Fibroblast of lung (primary cell): ENCODE measurements around the gene DCST2. TPM values are rescaled to one million over a fixed set of nuclear protein-coding genes. Genes with fewer than 3 reads are reported as not detected.

Experiments
- DNase-seq, 2 donors: peaks; one replicate each; pipeline versions ENCODE4 v3.0.0 to v3.0.0-alpha.2; 2010; ENCODE audit warnings: low read depth in 2 of 2
- H2AFZ ChIP-seq: 2 replicates; pipeline ENCODE4 v1.5.1; 2012; ENCODE audit warnings: low read length, control low read depth, inconsistent platforms
- H3K27ac ChIP-seq: 2 replicates; pipeline ENCODE4 v1.5.1; 2011; ENCODE audit warnings: low read length, control low read depth; ENCODE audit not compliant: insufficient read depth
- H3K27me3 ChIP-seq: 2 replicates; pipeline ENCODE4 v1.5.1; 2011; ENCODE audit warnings: mild to moderate bottlenecking, low read length; ENCODE audit not compliant: control insufficient read depth, insufficient read depth
- H3K36me3 ChIP-seq: 2 replicates; pipeline ENCODE4 v1.5.1; 2011; ENCODE audit warnings: low read length; ENCODE audit not compliant: control insufficient read depth, insufficient read depth
- H3K4me1 ChIP-seq: 2 replicates; pipeline ENCODE4 v1.5.1; 2011; ENCODE audit warnings: low read length; ENCODE audit not compliant: control insufficient read depth, insufficient read depth; ENCODE audit errors: extremely low read depth
- H3K4me2 ChIP-seq: 2 replicates; pipeline ENCODE4 v1.5.1; 2011; ENCODE audit warnings: low read length, control low read depth; ENCODE audit not compliant: insufficient read depth; ENCODE audit errors: extremely low read depth
- H3K4me3 ChIP-seq, 4 experiments: fragments of 200-600 bp in 1 of 4; sonication (generic) in 1 of 4; replicated peaks in 1 of 4; 2 replicates each; pipeline ENCODE4 v1.5.1; 2011 to 2016; ENCODE audit warnings: low read length in 4 of 4, low read depth in 3 of 4, mild to moderate bottlenecking in 3 of 4, control low read depth in 2 of 4, inconsistent platforms in 1 of 4, mixed read lengths in 1 of 4; ENCODE audit not compliant: insufficient read depth in 1 of 4; ENCODE audit errors: control extremely low read depth in 1 of 4
- H3K79me2 ChIP-seq: 2 replicates; pipeline ENCODE4 v1.5.1; 2012; ENCODE audit warnings: mild to moderate bottlenecking, low read length, inconsistent platforms; ENCODE audit not compliant: control insufficient read depth, insufficient read depth
- H3K9ac ChIP-seq: 2 replicates; pipeline ENCODE4 v1.5.1; 2011; ENCODE audit warnings: mild to moderate bottlenecking, low read length, control low read depth; ENCODE audit not compliant: insufficient read depth
- H3K9me3 ChIP-seq: 2 replicates; pipeline ENCODE4 v1.5.1; 2012; ENCODE audit warnings: low read depth, low read length; ENCODE audit not compliant: control insufficient read depth, insufficient read depth
- H4K20me1 ChIP-seq: 2 replicates; pipeline ENCODE4 v1.5.1; 2011; ENCODE audit warnings: low read length; ENCODE audit not compliant: control insufficient read depth, insufficient read depth; ENCODE audit errors: extremely low read depth
- CTCF ChIP-seq, 2 donors: IDR thresholded peaks in 1 of 2; conservative IDR thresholded peaks in 1 of 2; 1 replicate in 1 of 2; 2 replicates in 1 of 2; pipeline ENCODE4 v1.5.1; 2011 to 2012; ENCODE audit warnings: low read length in 2 of 2, control low read depth in 1 of 2, inconsistent platforms in 1 of 2, low read depth in 1 of 2, mild to moderate bottlenecking in 1 of 2
- EZH2 ChIP-seq: IDR thresholded peaks from 2 replicates; pipeline ENCODE4 v1.5.1; 2012; ENCODE audit warnings: low read length, control low read depth, mild to moderate bottlenecking; ENCODE audit errors: missing control alignments
- polyA plus RNA-seq, 2 donors: library from polyadenylated mRNA; depleted of rRNA in 1 of 2; stranded (reverse) in 1 of 2; unstranded in 1 of 2; fragments of >200 nt; gene quantifications; 2 replicates each; pipeline ENCODE4 v1.2.1, GENCODE V29; 2011 to 2012; ENCODE audit warnings: missing spikeins in 1 of 2
- total RNA-seq: library from RNA; depleted of rRNA; stranded (reverse); fragments of >200 nt; gene quantifications from 2 replicates; pipeline ENCODE4 v1.2.1, GENCODE V29; 2014

Gene DCST2
- total and polyA plus RNA-seq, 2 donors (not counting 1 experiment from before 2014, with no cell fraction given), result 0.06 to 0.17 TPM

GRCh38 chr1:154974808-154975408 lies 58.7 kb downstream of the DCST2 start:
- peak overlapping the region; percentile 39 to 93 (median 70) for H3K4me3 ChIP-seq
- TF ChIP-seq CTCF (conservative IDR thresholded peaks at IDR 0.05 in 1 of 2, IDR thresholded peaks at IDR 0.05 in 1 of 2; ENCODE audit: low read depth in 1 of 2, low read length in 2 of 2) (no peak), EZH2 (no peak)
- peaks cover 50% of the 10 kb centered on the region for H3K79me2 ChIP-seq
- H3K27ac ChIP-seq, result peak overlapping the region; percentile 94
- H3K9me3 ChIP-seq, result no peaks in the 10 kb centered on the region
- peak overlapping the region; percentile 99 for H3K4me2 ChIP-seq
- H2AFZ ChIP-seq, result peak overlapping the region; percentile 49
- H3K36me3 ChIP-seq, result no peaks in the 10 kb centered on the region
- H3K4me1 ChIP-seq, result peaks cover 15% of the 10 kb centered on the region
- no peaks in the 10 kb centered on the region for H4K20me1 ChIP-seq
- H3K27me3 ChIP-seq, result no peaks in the 10 kb centered on the region
- DNase-seq, result peak; percentile 89 to 96
- peak overlapping the region; percentile 34 for H3K9ac ChIP-seq

- no peaks in the 10 kb centered on the region for H4K20me1 ChIP-seq
- peak within 1 kb of the TSS; percentile 93 for H3K9ac ChIP-seq
- no peaks in the 10 kb centered on the region for H3K27me3 ChIP-seq
- peak within 1 kb of the TSS; percentile 94 for H3K27ac ChIP-seq
- DNase-seq, result peak; percentile 100
- H2AFZ ChIP-seq, result peak within 1 kb of the TSS; percentile 49
- peak within 1 kb of the TSS; percentile 63 to 93 (median 77) for H3K4me3 ChIP-seq
- TF ChIP-seq EZH2 (no peak), CTCF (conservative IDR thresholded peaks at IDR 0.05 in 1 of 2, IDR thresholded peaks at IDR 0.05 in 1 of 2; ENCODE audit: low read depth in 1 of 2, low read length in 2 of 2) (no peak)
- H3K79me2 ChIP-seq, result peaks cover 53% of the 10 kb centered on the region
- peak within 1 kb of the TSS; percentile 99 for H3K4me2 ChIP-seq
- no peaks in the 10 kb centered on the region for H3K9me3 ChIP-seq
- H3K4me1 ChIP-seq, result peaks cover 15% of the 10 kb centered on the region
- no peaks in the 10 kb centered on the region for H3K36me3 ChIP-seq
Observed at GRCh38 chr1:154974102-154974807, 59.3 kb downstream of the DCST2 start, which contains the start of gene CKS1B. CKS1B (plus strand) TSS chr1:154974681; CDS start chr1:154974746, 65 bp downstream.

DNA sequence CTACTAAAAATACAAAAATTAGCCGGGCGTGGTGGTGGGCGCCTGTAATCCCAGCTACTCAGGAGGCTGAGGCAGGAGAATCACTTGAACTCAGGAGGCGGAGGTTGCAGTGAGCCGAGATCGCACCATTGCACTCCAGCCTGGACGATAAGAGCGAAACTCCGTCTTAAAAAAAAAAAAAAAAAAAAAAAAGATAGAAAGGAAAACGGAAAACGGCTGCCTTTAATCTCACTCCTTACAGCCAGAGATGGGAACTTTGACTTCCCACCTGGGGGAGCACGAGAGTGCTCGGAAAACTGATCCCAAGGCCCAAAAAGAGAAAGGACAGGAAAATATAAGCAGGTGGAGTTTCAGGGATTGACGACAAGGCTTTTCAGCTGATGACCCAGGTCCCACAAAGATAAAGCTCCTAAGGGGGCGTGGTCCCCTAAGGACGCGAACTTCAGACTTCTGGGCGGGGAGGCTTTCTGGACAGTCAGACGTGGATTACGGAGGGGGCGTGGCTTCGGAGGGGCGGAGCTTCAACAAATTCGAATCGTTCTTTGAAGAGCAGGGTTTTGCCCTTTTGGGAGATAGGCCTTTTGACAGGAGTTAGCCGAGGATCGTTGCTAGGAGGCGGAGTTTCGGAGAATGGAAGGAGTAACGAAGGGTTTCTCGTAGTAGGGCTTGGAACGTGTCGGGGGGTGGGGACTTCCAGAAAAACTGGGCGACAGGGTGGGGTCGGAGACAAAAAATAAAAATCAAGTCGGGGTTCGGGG lies 60.1 kb downstream of the DCST2 start:
- Histone ChIP-seq H3K9ac (peak overlapping the region; percentile 93), H3K4me2 (peak overlapping the region; percentile 91), H3K4me1 (peaks cover 19% of the 10 kb centered on the region), H4K20me1 (no peaks in the 10 kb centered on the region), H3K79me2 (peaks cover 60% of the 10 kb centered on the region), H2AFZ (no peak overlapping the region), H3K4me3 (peak overlapping the region; percentile 63 to 85 (median 70)), H3K9me3 (no peaks in the 10 kb centered on the region), H3K27me3 (no peaks in the 10 kb centered on the region), H3K36me3 (no peaks in the 10 kb centered on the region), H3K27ac (peak overlapping the region; percentile 94)
- TF ChIP-seq CTCF (conservative IDR thresholded peaks at IDR 0.05 in 1 of 2, IDR thresholded peaks at IDR 0.05 in 1 of 2; ENCODE audit: low read depth in 1 of 2, low read length in 2 of 2) (peak; percentile 24 to 32), EZH2 (no peak)
- DNase-seq, result peak; percentile 96 to 97
